ENCODE results near the gene GPR18.
A peak's percentile ranks its signal among the peaks of the same experiment; 100 is the strongest.

GPR18 gene

DNA sequence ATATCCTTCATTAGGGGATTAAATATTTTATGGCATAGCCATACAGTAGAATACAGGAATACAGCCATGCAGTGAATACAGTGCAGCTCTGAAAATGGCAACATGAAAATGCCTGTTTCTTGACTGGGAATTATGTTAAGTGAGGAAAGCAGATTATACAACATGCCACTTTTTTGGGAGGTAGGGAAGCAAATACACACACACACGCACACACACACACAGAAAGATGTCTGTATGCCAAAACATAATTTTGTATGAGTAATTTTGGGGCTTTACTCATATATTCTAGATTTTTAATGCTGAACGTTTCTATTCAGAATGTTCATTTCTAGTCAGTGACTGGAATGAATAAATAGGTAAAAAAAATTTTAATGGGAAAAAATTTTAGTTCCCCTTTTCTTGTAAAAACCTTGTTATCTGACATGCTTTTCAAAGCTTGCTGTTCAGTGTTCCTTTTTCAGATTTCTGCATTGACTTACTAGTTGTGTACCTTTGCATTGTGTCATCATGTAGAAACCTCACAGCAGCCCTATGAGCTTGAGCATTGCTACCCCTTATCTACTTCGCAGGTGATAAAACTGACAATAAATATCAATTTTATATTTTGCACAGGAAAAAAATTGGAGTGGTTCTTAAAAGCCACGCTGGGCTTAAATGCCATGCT is 41.2 kb upstream of the GPR18 start:
- H3K4me1 Mint-ChIP-seq (ENCODE audit: low read depth in 2 of 2), result peaks cover 65 to 77% of the 10 kb centered on the region in 2 donors
- peaks cover 64% of the 10 kb centered on the region for H3K36me3 Mint-ChIP-seq (ENCODE audit: insufficient read depth)
- H3K9me3 Mint-ChIP-seq, result no peaks in the 10 kb centered on the region
- ATAC-seq (replicated peaks) (no peak), DNase-seq (no peak)
- no peaks in the 10 kb centered on the region for H3K27me3 Mint-ChIP-seq
- H3K27ac Mint-ChIP-seq, result peak overlapping the region; percentile 85 to 97
- H3K4me3 Mint-ChIP-seq, result peak overlapping the region; percentile 61 to 87

DNA sequence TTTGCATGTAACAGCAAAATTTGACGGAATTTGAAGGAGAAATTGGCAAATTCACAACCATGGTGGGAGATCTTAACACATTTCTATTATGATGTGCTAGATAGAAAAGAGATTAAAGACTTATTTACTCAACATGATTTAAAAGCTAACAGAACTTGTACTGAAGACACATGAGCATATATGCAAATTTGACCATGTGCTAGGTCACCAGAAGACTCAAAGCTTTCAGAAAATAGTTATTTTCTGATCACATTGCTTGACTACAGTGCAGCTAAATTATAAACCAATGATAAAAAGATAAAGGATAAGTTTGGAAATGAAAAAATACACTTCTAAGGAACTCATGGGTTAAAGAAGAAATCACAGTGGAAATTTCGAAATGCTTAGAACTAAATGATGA is 39.9 kb upstream of the GPR18 start:
- no peak for ATAC-seq (replicated peaks)
- H3K4me3 Mint-ChIP-seq, result peak overlapping the region; percentile 66 to 87

DNA sequence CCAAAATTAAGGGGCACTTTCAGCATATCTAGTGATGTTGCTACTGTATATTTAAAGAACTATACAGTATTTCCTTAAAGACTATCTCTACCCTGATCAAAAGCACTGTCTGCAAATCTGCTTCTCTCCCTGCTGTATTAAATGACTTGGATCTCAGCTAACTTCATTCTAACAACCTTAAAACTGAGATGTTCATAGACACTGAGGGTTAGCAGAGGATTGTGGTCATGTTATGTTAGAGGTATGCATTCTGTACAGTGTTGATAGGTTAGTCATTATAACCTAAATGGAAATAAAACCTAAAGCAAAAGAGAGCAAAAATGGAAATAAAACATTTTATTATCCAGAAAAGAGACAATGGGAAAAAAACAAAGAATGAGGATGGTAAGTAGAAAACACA is 39.2 kb upstream of the GPR18 start:
- no peak for DNase-seq
- peaks cover 61 to 73% of the 10 kb centered on the region in 2 donors for H3K4me1 Mint-ChIP-seq (ENCODE audit: low read depth in 2 of 2)
- H3K4me3 Mint-ChIP-seq, result peak overlapping the region; percentile 66 to 87
- peak overlapping the region; percentile 81 to 97 for H3K27ac Mint-ChIP-seq
- H3K9me3 Mint-ChIP-seq, result no peaks in the 10 kb centered on the region
- ATAC-seq (replicated peaks), result no peak
- no peaks in the 10 kb centered on the region for H3K27me3 Mint-ChIP-seq
- H3K36me3 Mint-ChIP-seq (ENCODE audit: insufficient read depth), result peaks cover 75% of the 10 kb centered on the region

More for the DNA sequence above, 39.9 kb upstream of the GPR18 start:
- Mint-ChIP-seq H3K27ac (peak overlapping the region; percentile 81 to 97), H3K9me3 (no peaks in the 10 kb centered on the region), H3K36me3 (ENCODE audit: insufficient read depth) (peaks cover 68% of the 10 kb centered on the region), H3K27me3 (no peaks in the 10 kb centered on the region), H3K4me1 (ENCODE audit: low read depth in 2 of 2) (peaks cover 63 to 73% of the 10 kb centered on the region in 2 donors)
- no peak for DNase-seq

DNA sequence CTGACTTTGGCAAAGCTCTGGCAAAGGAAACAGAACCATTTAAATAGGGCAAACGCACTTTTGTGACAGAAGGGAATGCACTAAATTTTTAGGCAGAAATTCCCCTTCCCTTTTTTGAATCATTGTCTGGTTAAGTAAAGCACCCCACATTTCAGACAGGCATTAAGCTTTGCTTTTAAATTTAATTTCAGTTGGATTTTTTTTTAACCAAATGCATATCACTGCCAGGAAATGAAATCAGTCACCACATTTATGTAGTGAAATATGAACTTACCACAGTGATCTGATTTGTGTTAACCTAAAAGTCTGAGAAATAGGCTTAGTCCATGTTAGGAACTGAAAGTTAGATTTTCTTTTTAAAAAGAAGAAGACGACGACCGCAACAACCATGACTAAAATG is 38.2 kb upstream of the GPR18 start:
- Mint-ChIP-seq H3K27ac (peak overlapping the region; percentile 81 to 97), H3K4me1 (ENCODE audit: low read depth in 2 of 2) (peaks cover 56 to 75% of the 10 kb centered on the region in 2 donors), H3K9me3 (no peaks in the 10 kb centered on the region), H3K36me3 (ENCODE audit: insufficient read depth) (peaks cover 83% of the 10 kb centered on the region), H3K27me3 (no peaks in the 10 kb centered on the region), H3K4me3 (peak overlapping the region; percentile 66 to 87)
- DNase-seq (no peak), ATAC-seq (replicated peaks) (peak; percentile 80)

DNA sequence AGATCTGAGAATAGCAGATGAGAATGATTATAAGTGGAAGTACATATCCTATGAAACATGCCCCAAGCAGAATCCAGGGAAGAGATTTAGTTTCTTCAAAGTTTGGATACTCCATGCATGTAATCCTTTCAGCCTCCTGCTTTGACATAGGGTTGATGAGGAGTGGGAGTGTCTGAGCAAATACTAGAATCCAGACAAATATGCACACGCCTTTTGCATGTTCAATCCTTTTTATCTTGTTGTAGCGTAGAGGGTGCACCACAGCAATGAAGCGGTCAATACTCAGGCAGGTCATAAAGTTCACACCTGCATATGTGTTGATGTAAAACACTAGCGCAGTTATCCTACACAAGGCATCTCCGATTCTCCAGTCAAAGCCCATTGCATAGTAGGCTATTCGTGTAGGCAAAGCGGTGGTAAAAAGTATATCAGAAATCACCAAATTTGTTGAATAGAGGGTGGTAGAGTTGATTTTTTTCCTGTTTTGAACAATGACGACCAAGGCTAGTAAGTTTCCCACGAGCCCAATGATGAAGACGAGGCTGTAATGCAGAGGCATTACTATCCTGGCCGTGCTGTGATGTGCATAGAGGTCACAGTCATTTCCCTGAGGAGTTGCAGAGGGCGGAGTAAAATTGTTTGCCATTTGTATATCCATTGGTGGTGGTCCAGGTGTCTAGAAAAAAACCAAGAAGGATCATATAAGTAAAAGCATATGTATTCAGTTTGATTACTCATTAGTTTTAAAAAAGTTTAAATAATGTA is 37.5 kb upstream of the GPR18 start:
- Mint-ChIP-seq H3K4me3 (peak overlapping the region; percentile 56 to 87), H3K27me3 (no peaks in the 10 kb centered on the region), H3K27ac (peak overlapping the region; percentile 78 to 90), H3K36me3 (ENCODE audit: insufficient read depth) (peaks cover 83% of the 10 kb centered on the region), H3K9me3 (no peaks in the 10 kb centered on the region), H3K4me1 (ENCODE audit: low read depth in 2 of 2) (peaks cover 56 to 79% of the 10 kb centered on the region in 2 donors)
- DNase-seq, result no peak
- ATAC-seq (replicated peaks), result no peak

DNA sequence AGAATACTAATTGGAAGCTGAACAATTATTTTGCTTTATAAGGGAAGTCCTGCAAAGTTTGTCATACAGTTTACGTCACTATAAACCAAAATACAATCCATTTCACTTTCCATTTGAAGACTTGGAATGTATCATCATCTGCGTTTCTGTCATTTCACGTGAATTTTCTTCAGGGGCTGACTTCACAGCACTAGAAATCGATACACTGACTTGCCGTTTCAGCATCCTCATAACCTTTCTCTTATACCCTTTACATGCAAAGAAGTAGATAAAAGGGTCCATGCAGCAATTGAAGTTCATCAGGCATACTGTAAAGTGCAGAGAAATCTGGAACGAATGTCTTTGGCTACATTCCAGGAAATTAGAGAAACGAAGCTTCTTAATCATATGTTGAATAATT is 36.8 kb upstream of the GPR18 start:
- H3K9me3 Mint-ChIP-seq, result no peaks in the 10 kb centered on the region
- H3K36me3 Mint-ChIP-seq (ENCODE audit: insufficient read depth), result peaks cover 81% of the 10 kb centered on the region
- peaks cover 55 to 80% of the 10 kb centered on the region in 2 donors for H3K4me1 Mint-ChIP-seq (ENCODE audit: low read depth in 2 of 2)
- no peak for DNase-seq
- H3K27me3 Mint-ChIP-seq, result no peaks in the 10 kb centered on the region
- H3K27ac Mint-ChIP-seq, result peak overlapping the region; percentile 78 to 90
- no peak for ATAC-seq (replicated peaks)
- H3K4me3 Mint-ChIP-seq, result peak overlapping the region; percentile 56 to 87

DNA sequence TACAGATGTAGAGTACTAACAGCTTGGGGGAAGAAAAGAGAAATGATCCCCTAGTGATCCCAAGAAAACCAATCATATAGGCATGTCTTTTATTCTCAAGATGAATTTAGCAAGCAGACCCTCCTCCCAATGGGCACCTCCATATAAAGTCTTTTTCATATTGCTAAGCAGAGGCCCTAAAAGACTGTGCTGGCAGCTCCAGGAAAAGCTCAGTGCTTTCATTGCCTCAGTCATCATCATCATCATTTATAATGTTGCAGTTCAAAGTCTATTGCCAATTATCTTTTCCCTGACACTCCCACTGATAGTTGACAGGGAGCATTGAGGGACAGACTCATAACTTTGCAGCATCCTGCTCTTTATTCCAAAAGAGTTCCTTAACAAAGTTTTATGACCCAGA is 36.0 kb upstream of the GPR18 start:
- peak overlapping the region in 1 of 2 donors; percentile 22 for H3K4me3 Mint-ChIP-seq

DNA sequence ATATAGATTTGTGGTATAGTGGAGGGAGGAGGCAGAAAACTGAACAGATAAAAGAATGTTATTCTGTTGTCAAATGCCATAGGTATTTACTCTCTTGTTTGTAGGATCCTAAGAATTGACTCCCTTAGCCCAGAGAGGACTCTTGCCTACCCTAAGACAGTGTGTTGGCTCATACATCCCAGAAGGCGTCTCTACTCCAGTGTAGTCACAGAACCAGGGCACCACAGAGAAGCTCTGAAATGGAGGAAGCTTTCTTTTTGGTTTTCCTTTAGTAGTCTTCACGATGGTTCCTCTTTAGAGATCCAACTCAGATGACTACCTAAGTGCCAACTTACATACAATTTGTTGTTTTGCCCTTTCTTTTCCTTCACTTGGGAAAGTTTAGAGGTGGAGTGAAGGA is 35.0 kb upstream of the GPR18 start:
- DNase-seq (no peak), ATAC-seq (replicated peaks) (no peak)
- peaks cover 67% of the 10 kb centered on the region for H3K36me3 Mint-ChIP-seq (ENCODE audit: insufficient read depth)
- peak overlapping the region; percentile 88 to 89 for H3K27ac Mint-ChIP-seq
- peak overlapping the region in 1 of 2 donors; percentile 22 for H3K4me3 Mint-ChIP-seq
- H3K4me1 Mint-ChIP-seq (ENCODE audit: low read depth in 2 of 2), result peaks cover 62 to 82% of the 10 kb centered on the region in 2 donors
- H3K27me3 Mint-ChIP-seq, result no peaks in the 10 kb centered on the region
- no peaks in the 10 kb centered on the region for H3K9me3 Mint-ChIP-seq

More for the DNA sequence above, 36.0 kb upstream of the GPR18 start:
- no peak for DNase-seq
- Mint-ChIP-seq H3K27ac (peak overlapping the region; percentile 88 to 89), H3K36me3 (ENCODE audit: insufficient read depth) (peaks cover 77% of the 10 kb centered on the region), H3K27me3 (no peaks in the 10 kb centered on the region), H3K9me3 (no peaks in the 10 kb centered on the region), H3K4me1 (ENCODE audit: low read depth in 2 of 2) (peaks cover 59 to 80% of the 10 kb centered on the region in 2 donors)
- no peak for ATAC-seq (replicated peaks)

DNA sequence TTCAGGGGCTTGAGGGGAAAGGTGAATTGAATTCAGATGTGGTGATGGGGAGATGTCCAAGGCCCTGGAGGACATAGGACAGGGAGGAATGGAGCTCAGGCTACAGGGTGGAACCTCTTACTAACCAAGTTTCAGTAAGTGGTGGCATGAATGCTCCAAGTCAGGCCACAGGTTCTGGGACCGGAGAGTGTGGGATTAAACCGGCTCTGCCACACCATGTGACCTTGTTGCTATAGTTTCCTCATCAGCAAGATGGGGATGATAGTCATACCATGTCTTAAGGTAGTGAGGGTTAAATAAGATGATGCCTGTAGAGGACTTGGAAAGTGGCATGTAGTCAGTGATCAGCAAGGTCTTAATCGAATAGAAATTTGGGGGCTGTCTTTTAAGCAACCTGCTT is 32.7 kb upstream of the GPR18 start:
- ATAC-seq (replicated peaks), result peak; percentile 16
- Mint-ChIP-seq H3K9me3 (no peaks in the 10 kb centered on the region), H3K36me3 (ENCODE audit: insufficient read depth) (peaks cover 57% of the 10 kb centered on the region)

DNA sequence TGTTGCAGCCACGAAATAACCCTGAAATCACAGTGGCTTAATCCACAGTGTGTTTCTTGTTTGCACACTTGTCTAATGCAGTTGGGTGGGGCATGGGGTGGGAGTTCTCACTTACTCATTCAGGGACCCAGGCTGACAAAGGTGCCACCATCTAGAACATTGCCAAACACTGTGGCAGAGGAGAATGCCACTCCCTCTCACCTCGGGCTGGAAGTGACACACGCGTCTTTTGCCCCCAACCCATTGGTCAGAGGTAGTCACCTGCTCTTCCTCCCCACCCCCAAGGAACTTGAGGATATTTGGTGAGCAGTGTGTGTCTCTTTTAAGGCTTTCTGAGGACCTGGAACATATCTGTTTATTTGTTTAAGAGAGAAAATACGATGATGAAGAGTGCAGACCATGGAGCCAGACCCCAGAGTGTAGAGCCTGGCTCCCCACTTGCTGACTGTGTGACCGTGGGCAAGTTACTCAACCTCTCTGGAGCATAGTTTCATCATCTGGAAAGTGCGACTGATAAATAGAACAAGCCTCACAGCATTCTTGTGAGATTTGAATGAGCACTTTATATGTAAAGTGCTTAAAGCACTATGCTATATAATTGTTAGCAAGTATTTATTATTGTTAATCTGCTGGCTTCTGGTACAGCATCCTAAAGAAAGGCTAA is 31.6 kb upstream of the GPR18 start:
- peaks cover 47% of the 10 kb centered on the region for H3K36me3 Mint-ChIP-seq (ENCODE audit: insufficient read depth)
- no peaks in the 10 kb centered on the region for H3K27me3 Mint-ChIP-seq
- H3K4me3 Mint-ChIP-seq, result peak overlapping the region; percentile 51 to 70
- peak; percentile 96 for ATAC-seq (replicated peaks)
- no peaks in the 10 kb centered on the region for H3K9me3 Mint-ChIP-seq
- DNase-seq, result peak; percentile 56 to 65 (median 57)
- peaks cover 55 to 83% of the 10 kb centered on the region in 2 donors for H3K4me1 Mint-ChIP-seq (ENCODE audit: low read depth in 2 of 2)
- H3K27ac Mint-ChIP-seq, result peak overlapping the region; percentile 88 to 93

More for the DNA sequence above, 32.7 kb upstream of the GPR18 start:
- H3K4me1 Mint-ChIP-seq (ENCODE audit: low read depth in 2 of 2), result peaks cover 62 to 83% of the 10 kb centered on the region in 2 donors
- H3K27ac Mint-ChIP-seq, result peak overlapping the region; percentile 88 to 93
- no peak for DNase-seq
- H3K4me3 Mint-ChIP-seq, result peak overlapping the region; percentile 51 to 70
- no peaks in the 10 kb centered on the region for H3K27me3 Mint-ChIP-seq

DNA sequence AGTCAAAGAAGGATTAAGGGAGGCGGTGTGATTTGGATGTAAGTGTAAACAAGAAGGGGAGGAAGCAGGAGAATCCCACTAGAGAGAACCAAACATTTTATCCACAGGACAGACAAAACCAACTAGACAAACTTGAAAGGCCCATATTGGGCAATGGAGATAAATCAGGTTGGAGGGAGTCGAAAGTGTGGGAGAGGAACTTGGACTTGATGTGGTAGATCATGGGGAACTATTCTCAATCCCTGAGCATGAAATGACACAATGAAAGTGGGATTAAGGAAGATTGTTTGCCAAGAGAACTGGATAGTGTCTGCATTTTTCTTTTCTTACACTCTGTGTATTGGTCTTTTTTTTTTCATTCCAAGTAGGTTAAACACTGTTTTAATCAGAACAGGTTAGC is 31.1 kb upstream of the GPR18 start:
- peak overlapping the region; percentile 88 to 93 for H3K27ac Mint-ChIP-seq
- peaks cover 41% of the 10 kb centered on the region for H3K36me3 Mint-ChIP-seq (ENCODE audit: insufficient read depth)
- DNase-seq (no peak), ATAC-seq (replicated peaks) (no peak)
- H3K27me3 Mint-ChIP-seq, result no peaks in the 10 kb centered on the region
- no peaks in the 10 kb centered on the region for H3K9me3 Mint-ChIP-seq
- H3K4me3 Mint-ChIP-seq, result peak overlapping the region; percentile 35 to 53
- peaks cover 53 to 87% of the 10 kb centered on the region in 2 donors for H3K4me1 Mint-ChIP-seq (ENCODE audit: low read depth in 2 of 2)

DNA sequence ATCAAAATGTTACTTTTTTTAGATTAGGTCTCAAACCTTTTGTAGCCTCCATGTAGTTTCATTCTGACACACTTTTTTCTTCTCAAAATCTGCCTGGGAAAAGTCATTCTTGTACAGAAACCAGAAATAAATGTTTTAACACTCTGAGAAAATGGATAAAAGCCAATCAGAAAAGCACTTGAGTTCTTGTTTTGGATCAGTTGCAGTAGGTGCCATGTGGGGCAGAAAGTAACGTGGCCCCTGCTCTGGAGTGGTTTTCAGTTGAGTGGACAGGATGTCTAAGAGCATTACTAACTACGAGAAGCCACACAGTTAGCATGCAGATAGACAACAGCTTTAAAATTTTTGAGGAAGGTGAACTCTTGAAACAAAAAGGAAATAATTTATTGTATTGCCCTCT is 29.9 kb upstream of the GPR18 start:
- no peaks in the 10 kb centered on the region for H3K9me3 Mint-ChIP-seq
- H3K27me3 Mint-ChIP-seq, result no peaks in the 10 kb centered on the region
- peaks cover 34% of the 10 kb centered on the region for H3K36me3 Mint-ChIP-seq (ENCODE audit: insufficient read depth)
- ATAC-seq (replicated peaks) (no peak), DNase-seq (no peak)
- H3K4me3 Mint-ChIP-seq, result peak overlapping the region; percentile 41 to 53
- H3K27ac Mint-ChIP-seq, result peak overlapping the region; percentile 88 to 93
- H3K4me1 Mint-ChIP-seq (ENCODE audit: low read depth in 2 of 2), result peaks cover 52 to 87% of the 10 kb centered on the region in 2 donors

DNA sequence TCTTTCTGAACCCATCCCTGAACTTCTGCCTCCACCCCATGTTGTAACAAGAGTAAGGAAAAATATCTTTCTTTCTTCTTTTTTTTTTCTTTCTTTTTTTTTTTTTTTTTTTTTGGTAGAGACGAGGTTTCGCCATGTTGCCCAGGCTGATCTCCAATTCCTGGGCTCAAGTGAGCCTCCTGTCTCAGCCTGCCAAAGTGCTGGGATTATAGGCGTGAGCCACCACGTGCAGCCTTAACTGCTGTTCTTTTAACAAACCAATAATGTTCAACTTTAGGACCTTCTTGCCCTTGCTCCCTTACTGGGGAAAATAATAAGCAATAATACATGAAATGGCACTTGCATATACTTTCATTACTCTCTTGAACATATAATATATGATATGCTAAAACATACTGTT is 29.4 kb upstream of the GPR18 start:
- no peak for ATAC-seq (replicated peaks)
- Mint-ChIP-seq H3K27ac (peak overlapping the region; percentile 88 to 93), H3K4me1 (ENCODE audit: low read depth in 2 of 2) (peaks cover 52 to 87% of the 10 kb centered on the region in 2 donors), H3K27me3 (no peaks in the 10 kb centered on the region), H3K9me3 (no peaks in the 10 kb centered on the region), H3K4me3 (peak overlapping the region; percentile 25 to 41), H3K36me3 (ENCODE audit: insufficient read depth) (peaks cover 34% of the 10 kb centered on the region)
- DNase-seq, result no peak
